ENCODE measurements around the gene TMSB15C.
"Not testable (repeated sequence)": the region's sequence is repeated elsewhere in the genome, so short reads cannot be mapped to it uniquely, and the experiment has no call there.

The TMSB15C gene

DNA sequence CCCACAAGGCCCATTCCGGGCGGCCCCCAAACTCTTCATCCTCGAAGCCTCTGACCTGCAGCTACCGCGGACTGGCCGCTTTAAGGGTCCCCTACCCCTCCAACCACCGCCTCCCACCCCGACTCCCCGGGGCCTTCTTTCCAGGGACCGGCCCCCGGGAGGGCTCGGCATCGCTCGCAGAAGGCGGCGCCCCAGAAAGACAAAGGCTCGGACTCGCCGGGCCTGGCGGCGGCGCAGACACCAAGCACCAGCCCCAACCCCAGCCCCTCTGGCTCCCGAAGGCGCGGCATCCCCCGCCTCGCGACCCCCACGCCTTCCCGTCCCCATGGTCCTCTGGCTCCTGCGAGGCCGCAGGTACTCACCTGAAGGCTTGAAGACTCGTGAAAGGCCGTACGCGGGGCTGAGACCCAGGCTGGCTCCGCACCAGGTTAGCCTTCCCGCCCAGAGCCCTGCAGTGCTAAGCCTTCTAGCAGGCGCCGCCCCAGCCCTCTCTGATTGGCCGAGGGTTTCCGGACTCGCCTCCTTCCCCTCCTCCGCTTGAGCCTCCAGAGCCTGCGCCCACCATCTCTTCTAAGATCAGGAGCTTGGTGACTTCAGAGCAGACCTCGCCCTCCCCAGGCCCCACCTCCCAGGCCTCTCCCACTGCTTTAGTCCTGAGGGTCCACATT is at the start of gene TMSB15C:
Gene TMSB15C (minus strand): TSS at position 459 of the 668 bp plus-strand sequence.
- not testable (repeated sequence) for DNase-seq (ENCODE audit: low read depth, low spot score)

DNA sequence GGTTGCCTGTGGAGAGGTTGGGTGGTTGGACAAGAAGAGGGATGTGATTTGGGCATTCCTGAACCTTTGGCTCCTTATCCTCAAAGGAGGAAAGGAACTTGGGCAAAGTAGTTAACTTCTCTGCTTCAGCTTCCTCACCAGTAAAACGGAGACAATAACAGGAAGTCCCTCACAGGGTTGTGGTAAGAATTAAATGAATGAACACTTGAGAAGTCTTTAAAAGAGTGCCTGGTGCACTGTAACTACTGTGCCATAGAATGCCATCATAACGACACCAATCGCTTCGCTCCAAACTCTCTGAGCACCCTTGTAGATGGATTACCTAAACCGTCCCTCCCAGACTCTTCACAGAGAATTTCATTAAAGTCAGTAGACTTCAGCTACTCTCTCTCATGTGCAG is 46.8 kb upstream of the TMSB15C start:
- no peak for DNase-seq (ENCODE audit: low read depth, low spot score)

DNA sequence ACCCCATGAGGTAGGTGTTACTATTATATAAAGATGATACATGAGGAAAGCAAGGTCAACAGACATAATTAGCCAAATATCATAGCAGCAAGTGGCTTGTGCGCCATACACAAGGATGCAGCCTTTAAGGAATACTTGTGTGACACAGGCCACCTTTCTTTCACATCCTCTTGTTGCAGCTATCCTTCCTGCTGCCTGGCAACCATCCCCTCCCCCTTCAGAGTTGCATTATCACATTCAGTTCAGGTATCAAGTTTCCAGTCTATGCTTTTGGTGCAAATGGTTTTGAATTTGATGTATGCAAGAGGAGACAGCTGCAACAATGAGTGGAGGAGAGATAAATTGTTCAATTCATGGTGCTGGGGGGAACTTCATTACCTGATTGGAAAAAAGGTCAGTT is 42.7 kb upstream of the TMSB15C start:
- DNase-seq (ENCODE audit: low read depth, low spot score): no peak

DNA sequence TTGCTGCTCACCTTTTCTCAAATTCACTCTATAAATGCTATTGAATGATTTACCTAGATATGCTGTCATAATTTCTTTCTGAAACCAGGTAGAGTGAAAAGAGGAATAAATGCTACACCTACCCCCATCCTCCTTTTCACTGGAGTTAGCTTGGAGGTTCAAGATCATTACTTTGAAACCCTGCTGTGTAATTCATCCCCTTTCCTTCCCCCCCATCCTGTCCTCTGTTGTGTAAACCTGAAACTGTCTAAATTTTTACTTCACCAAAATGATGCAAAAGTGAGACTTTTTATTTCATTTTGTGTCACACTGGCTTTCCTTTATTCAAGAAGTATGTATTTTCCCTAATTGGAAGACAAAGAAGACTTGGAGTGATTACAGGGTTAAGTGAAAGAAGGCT is 41.7 kb upstream of the TMSB15C start:
- DNase-seq (ENCODE audit: low read depth, low spot score): no peak

DNA sequence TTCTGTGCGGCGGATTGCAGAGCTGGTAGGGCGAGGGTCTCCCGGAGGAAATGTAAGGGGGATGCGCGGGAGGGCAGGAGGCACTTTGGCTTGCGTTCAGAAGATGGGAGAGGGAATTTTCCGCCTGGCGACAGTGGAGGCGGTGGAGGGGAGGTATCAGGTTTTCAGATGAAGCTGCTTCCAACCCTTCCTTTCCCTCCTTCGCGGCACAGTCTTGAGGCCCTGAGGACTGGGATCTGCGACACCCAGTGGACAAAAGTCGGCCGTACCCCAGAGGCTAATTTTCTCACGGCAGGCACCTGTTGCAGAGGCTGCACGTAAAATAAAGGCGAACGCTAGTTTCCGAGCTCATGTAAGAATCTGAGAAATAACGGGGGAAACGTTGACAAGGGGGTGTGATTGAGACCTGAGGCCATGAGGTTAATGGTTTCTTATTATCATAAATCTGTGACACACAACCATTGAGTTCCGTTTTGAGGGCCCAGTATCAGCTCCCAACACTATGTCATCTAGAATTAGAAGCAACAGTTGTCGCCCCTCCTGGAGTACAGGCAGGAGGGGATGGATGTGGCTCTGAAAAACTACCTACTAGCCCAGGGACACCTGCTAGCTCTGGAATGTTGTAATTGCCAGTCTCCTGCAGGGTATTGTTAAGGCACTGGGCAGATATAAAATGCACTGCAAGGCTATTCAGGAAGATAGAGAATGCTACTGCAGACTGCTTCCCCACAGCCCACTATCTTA is 37.4 kb upstream of the TMSB15C start:
- DNase-seq (ENCODE audit: low read depth, low spot score): peak; percentile 69

DNA sequence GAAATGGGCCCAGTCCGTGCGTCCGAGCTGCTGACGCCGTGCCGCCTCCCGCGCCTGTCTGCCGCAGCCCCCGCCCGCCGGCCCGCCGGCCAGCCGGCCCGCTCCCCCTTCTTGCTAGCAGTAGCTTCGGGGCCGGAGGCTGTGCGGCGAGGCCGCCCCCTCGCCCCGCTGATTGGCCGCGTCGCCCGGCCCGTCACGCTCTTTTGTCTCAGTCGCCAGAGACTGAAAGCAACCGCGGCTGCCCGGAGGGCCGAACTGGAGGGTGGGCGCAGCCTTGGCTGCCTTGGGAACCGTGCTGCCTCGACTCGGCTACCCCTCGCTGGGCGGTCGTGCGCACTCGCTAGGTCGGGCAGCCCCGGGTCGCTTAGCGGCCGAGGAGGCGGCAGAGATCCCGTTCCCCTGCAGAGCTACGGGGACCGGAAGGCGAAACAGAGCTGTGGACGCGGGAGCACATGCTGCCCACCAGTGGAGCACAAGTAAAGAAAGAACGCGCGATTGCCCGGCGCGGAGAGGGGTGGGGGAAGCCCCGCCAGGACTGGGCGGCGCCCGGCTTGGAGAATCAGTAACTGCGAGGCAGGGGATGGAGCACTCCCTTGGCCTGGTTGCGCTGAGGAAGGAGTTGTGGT is 36.4 kb upstream of the TMSB15C start, which contains the start of gene ZCCHC18:
Gene ZCCHC18 (plus strand): TSS at position 198 of the 626 bp plus-strand sequence. CDS start 1,589 bp downstream, outside the sequence.
- peak; percentile 87 for DNase-seq (ENCODE audit: low read depth, low spot score)

DNA sequence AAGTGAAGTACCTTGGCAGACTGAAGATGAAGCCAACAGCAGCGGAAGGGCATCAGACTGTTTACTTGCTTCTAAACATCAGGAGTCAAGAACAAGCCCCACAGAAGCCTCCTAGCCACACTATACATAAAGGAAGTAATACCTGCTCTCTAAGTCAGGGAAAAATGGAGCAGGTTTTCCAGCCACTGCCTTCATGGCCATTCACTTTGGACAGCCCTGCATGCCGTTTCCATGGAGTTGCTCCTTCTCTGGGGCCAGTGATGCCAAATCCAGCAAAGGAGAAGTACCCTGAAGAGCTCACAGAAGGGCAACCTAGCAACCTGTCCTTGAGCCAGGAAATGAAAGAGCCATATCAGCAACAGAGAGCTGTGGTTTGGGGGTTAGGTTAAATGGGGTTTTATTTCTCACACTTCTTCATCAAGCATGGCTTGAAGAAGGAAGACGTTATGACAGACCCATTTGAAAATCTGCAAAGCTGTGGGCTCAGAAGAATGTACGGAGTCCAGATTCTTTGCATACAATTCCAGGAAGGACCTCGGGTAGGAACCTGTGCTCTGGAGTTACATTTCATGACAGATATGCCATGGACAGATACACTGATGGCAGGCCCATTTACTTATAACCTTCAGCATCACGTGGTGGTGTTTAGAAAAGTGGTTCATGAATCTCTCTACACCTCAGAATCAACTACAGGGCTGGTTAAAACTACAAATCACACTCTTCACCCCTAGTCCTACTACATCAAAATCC is 34.6 kb upstream of the TMSB15C start:
- DNase-seq (ENCODE audit: low read depth, low spot score): not testable (repeated sequence)

DNA sequence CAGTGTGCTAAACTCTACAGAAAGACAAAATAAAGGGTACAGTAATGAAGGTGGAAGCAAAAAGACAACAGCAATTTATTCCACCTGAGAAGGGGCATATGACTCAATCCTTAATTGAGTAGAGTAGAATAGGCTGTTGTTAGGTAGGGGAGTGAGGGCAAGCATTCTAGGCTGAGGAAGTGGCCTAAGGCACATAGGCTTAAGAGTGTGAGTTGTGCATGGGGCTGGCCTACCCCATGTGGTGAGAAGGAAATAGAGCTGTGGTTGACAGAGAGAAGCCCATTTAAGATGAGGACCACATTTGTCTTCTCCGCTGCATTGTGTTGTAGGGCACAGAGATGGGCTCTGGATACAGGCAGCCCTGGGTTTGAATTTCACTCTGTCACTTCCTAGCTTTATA is 32.9 kb upstream of the TMSB15C start:
- DNase-seq (ENCODE audit: low read depth, low spot score): no peak

DNA sequence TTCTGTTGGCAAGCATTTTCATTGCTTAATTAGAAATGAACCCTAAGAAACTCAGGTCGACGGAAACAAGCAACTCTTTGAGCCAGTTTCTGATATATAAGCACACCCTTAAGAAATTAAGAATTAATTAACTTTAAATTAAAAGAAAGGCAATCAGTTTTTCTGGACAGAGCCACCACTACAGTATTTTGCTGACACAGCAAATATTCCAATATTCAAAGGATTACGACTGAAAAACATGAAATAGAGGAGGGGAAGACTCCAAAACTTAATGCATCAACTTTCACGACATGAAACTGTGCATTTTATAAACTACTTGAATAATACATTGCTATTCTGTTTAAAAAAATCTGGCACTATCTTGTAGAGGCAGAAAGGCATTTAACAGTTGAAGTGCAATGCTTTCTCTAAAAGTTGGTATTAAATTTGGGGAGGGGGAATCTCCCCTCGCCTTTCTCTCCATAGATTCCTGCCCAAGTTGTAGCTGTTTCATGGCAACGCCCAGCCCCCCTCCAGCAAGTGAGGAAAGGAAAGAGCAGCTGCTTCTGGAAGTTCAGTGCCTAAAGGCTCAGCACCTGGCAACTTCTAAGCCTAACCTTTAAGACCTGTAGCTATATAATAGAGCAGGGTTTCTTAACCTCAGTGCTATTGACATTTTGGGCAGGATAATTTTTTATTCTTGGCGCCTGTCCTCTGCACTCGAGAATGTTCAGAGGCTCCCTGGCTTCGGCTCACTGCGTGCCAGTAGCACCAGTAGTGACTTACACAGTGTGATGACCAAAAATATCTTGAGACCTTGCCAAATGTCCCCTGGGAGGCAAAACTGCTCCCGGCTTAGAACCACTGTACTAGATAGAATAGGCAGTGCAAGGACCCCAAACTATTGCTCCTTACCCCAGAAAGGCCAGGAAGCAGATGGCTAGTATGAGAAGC is 29.6 kb upstream of the TMSB15C start:
- peak; percentile 36 for DNase-seq (ENCODE audit: low read depth, low spot score)

DNA sequence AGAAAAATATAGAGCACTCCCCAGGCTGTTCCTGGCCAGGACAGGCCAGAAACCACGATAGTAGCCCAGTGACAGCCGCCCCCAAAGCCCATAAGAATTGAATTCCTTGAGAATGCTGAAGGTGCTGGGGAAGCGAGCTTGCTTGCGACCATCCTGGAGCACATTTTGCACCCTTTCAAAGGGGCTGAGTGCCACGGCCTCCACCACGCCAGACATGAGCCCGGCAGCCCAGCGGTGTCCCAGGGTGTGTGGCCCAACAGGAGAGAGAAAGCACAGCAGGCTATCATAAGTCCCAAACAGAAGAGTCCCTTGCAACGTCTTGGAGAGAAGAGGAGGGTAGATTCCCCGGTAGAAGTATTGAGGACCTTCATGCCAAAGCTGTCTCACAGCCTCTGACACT is 28.6 kb upstream of the TMSB15C start:
- no peak for DNase-seq (ENCODE audit: low read depth, low spot score)

DNA sequence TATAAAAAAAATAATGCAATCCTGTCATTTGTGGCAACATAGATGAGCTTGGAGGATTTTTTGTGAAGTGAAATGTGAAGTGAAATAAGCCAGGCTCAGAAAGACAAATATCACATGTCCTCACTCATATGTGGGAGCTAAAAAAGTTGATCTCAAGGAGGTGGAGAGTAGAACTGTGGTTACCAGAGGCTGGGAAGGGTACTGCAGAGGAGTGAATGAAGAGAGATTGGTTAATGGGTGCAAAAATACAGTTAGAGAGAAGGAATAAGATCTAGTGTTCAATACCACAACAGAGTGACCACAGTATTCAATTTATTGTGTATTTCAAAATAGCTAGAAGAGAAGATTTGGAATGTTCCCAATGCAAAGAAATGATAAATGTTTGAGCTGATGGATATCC is 22.9 kb upstream of the TMSB15C start:
- DNase-seq (ENCODE audit: low read depth, low spot score): no peak

DNA sequence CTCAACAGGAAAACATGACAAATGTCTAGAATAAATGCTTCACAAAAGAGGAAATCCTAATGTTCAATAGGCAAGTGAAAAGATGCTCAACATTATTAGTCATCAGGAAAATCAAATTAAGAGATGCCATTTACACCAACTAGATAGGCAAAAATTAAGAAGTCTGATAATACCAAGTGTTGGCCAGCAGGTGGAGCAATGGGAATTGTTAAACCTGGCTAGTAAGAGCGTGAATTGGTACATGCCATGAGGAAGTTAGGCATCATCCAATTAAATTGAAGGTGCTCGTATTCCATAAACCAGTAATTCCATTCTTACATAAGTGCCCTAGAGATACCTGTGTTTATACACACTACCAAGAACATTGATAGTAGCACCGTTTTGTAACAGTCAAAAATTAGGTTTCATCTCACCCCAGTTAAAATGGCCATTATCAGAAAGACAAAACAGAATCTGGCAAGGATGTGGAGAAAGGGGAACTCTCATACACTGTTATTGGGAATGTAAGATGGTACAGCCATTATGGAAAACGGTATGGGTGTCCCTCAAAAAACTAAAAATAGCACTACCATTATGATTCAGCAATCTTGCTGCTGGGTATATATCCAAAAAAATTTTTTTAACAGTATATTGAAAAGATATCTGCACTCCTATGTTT is 22.2 kb upstream of the TMSB15C start:
- DNase-seq (ENCODE audit: low read depth, low spot score): peak; percentile 76

DNA sequence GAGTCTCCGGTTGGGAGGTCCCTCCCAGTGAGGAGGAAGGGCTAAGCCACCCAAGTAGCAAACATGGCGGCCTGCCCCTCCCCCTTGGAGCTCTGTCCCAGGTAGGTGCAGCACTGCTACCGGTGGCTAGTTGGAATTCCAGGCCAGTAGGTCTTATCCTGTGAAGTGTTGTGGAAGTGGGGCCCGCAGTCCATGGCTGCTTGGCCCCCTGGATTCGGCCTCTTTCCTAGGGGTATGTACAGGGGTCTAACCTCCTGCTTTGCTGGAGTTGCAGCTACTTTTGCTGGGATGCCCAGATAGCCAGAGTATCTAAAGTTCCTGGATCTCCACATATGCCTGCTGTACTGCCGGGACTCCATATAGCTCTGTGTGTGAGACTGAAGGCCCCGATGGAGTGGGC is 9.9 kb upstream of the TMSB15C start:
- no peak for DNase-seq (ENCODE audit: low read depth, low spot score)

DNA sequence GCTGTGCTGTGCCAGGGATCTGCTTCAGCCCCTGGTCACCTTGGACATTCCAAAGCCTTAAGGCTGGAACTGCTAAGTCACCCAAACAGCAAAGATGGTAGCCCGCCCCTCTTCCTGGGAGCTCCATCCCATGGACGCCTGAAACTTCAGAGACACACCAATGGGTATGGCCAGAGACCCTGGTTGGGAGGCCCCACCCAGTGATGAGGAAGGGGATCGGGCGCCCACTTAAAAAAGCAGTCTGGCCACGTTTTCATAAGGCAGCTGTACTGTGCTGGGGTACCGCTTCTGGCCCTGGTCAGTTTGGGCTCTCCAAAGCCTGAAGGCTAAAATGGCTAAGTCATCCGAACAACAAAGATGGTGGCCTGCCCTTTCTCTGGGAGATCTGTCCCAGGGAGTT is 9.4 kb upstream of the TMSB15C start:
- DNase-seq (ENCODE audit: low read depth, low spot score): no peak

DNA sequence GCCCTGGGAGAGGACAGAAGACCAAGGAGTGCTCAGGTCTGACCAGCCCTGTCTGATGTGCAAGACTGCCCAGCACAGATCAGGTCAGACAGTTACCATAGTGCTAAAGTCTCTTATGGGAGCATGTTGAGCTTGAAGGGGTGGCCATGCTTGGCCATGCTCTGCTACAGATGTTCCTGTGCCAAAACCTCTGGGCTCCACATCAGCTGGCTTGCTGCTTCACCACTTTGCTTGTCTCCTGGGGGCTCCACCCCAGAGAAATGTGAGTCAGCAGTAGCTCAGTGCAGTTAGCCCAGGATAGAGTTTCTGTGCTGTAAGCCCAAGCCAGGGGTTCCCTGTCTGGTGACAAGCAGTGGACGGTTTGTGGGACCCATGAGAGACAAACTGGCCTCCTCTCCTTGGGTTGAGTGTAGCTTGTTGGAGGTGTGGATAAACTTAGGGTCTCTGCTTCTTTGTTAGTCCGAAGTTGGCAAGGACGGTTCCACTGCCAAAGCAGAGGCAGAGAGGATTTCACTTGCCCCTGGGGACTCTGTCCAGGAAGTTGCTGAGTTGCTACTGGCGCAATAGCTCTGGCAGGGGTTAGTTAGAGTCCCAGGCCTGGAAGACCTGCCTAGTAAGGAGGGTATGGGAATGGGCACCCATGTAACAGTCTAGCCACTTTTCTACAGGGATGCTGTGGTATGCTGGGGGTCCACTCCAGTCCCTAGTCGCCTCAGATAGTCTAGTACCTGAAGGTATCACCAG is 8.7 kb upstream of the TMSB15C start:
- no peak for DNase-seq (ENCODE audit: low read depth, low spot score)

DNA sequence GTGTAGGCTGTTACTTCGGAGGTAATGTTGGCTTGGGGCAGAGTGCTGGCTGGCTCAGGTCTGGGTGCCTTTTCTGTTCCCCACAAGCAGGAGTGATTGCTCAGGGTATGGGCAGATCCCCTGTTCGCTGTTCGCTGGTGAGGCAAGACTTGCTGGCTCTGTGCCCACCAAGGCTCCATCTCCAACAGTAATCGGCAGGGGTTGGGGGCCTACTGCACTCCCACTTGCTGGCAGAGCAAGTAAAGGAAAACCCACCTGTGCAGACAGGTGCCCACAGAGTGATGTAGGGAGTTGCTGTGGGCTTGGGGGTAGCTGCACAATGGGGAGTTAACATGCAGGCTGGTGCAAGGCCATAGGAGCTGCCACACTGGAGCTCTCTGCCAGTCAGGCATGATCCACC is 8.0 kb upstream of the TMSB15C start:
- no peak for DNase-seq (ENCODE audit: low read depth, low spot score)

DNA sequence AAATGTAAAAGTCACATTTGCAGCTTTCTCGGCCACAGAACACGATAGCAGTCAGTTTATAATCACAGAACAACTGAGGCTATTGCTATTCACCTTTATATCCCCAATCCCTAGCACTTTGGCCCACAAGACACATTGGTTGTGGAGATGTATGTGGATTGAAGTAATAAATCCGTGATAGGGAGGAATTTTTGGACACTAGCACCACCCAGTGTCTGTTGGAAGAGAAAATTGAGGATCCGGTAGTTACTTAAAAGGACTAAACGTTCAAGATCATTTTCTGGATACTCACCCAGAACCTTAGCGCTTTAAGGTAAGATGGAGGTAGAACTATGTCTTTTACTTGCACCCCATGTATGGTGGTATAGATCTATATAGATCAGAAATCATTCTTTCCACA is 1.8 kb upstream of the TMSB15C start:
- not testable (repeated sequence) for DNase-seq (ENCODE audit: low read depth, low spot score)

DNA sequence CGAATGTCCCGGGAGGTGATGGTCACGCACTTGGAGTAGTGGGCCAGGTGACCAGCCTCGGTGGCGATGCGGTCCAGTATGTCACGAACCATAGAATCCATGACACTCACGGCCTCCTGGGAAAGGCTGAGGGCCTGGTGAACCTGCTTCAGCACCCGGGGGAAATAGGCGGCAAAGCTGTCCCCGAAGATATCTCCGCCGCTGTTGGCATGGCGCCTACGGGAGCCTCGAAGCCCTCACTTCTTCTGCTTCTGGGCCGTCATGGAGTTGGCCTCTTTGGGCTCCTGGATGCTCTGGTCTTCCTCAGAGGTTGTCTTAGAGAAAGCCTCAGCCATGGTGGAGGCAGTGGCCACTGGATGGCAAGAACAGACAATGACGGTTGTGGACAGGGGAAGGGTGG is 13.4 kb downstream of the TMSB15C start:
- not testable (repeated sequence) for DNase-seq (ENCODE audit: low read depth, low spot score)

DNA sequence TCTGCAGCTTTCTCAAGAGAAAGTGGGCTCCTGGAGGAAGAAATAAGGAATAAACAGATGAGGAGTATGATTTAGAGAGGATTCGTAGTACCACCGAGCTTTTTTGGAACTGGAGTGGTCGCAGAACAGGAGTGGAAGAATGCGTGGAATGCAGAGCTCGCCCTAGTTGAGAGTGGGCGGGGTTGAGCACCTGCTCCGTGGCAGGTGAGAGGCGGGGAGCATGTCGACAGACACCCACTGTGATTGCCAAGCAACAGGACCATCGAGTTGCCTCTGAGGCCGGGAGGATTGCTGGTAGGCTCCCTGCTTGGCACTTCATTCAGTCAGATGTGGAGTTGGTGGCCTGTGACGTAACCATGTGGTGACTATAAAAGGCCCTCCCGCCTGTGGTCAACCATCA is 21.1 kb downstream of the TMSB15C start:
- DNase-seq (ENCODE audit: low read depth, low spot score): not testable (repeated sequence)

DNA sequence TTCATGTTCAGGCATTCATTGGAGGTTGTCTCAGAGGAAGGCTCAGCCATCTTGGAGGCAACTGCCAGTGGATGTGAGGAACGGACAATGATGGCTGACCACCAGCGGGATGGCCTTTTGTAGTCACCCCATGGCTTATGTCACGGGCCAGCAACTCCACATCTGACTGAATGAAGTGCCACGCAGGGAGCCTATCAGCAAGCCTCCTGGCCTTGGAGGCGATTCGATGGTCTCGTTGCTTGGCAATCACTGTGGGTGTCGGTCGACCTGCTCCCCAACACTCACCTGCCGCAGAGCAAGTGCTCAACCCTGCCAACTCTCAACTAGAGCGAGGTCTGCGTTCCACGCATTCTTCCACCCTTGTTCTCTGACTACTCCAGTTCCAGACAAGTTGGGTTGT is 28.9 kb downstream of the TMSB15C start:
- no peak for DNase-seq (ENCODE audit: low read depth, low spot score)

Data from astrocyte of the hippocampus (primary cell).